Mucosa of rectum (tissue), 2 donors: ENCODE measurements around the gene DNAH12.
"Not testable (repeated sequence)": the region's sequence is repeated elsewhere in the genome, so short reads cannot be mapped to it uniquely, and the experiment has no call there.

Experiments used
- H3K27ac ChIP-seq, 2 donors: one replicate each; pipeline ENCODE4 v1.7.0; 2013; ENCODE audit warnings: inconsistent platforms in 2 of 2, low read depth in 2 of 2, low read length in 2 of 2
- H3K27me3 ChIP-seq, 2 donors: one replicate each; pipeline ENCODE4 v1.7.0; 2013; ENCODE audit warnings: low read length in 2 of 2; ENCODE audit not compliant: control insufficient read depth in 2 of 2, insufficient read depth in 2 of 2
- H3K36me3 ChIP-seq, 2 donors: one replicate each; pipeline ENCODE4 v1.7.0; 2013; ENCODE audit warnings: low read length in 2 of 2; ENCODE audit not compliant: control insufficient read depth in 2 of 2, insufficient read depth in 2 of 2
- H3K4me1 ChIP-seq, 2 donors: one replicate each; pipeline ENCODE4 v1.7.0; 2013; ENCODE audit warnings: low read length in 2 of 2, mild to moderate bottlenecking in 1 of 2; ENCODE audit not compliant: control insufficient read depth in 2 of 2, insufficient read depth in 2 of 2
- H3K4me3 ChIP-seq, 2 donors: one replicate each; pipeline ENCODE4 v1.7.0; 2013; ENCODE audit warnings: low read length in 2 of 2
- H3K9ac ChIP-seq, 2 donors: one replicate each; pipeline ENCODE4 v1.7.0; 2013; ENCODE audit warnings: low read length in 2 of 2, low read depth in 1 of 2, mild to moderate bottlenecking in 1 of 2
- H3K9me3 ChIP-seq, 2 donors: one replicate each; pipeline ENCODE4 v1.7.0; 2013; ENCODE audit warnings: low read length in 2 of 2; ENCODE audit not compliant: control insufficient read depth in 2 of 2
- donor health status: healthy.
- donor health status: Normal muscosa, but diverticular disease.

The DNAH12 gene

DNA sequence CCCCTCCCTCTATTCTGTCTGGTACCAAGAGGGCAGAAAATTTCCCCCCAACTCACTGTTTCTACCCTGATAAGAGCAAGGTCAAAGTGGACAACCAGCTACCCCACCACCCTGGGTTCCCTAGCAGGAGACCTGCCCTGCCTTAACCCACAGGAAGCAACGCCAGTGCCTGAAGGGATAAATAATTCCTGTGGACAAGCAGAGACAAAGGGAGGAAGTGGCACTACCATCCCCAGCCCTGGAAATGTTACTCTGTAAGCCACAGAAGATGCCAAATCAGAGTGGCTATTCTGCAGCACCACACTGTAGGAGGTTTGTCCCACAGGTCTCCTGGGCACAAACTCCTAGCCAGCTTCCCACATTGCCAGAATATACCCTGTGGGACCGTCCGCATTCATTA, 80.1 kb downstream of the DNAH12 start:
- H3K36me3 ChIP-seq = no peaks in the 10 kb centered on the region
- no peak overlapping the region for H3K4me3 ChIP-seq
- no peak overlapping the region for H3K27ac ChIP-seq
- H3K9ac ChIP-seq = no peak overlapping the region
- H3K9me3 ChIP-seq = no peaks in the 10 kb centered on the region
- no peaks in the 10 kb centered on the region for H3K27me3 ChIP-seq
- no peaks in the 10 kb centered on the region for H3K4me1 ChIP-seq

DNA sequence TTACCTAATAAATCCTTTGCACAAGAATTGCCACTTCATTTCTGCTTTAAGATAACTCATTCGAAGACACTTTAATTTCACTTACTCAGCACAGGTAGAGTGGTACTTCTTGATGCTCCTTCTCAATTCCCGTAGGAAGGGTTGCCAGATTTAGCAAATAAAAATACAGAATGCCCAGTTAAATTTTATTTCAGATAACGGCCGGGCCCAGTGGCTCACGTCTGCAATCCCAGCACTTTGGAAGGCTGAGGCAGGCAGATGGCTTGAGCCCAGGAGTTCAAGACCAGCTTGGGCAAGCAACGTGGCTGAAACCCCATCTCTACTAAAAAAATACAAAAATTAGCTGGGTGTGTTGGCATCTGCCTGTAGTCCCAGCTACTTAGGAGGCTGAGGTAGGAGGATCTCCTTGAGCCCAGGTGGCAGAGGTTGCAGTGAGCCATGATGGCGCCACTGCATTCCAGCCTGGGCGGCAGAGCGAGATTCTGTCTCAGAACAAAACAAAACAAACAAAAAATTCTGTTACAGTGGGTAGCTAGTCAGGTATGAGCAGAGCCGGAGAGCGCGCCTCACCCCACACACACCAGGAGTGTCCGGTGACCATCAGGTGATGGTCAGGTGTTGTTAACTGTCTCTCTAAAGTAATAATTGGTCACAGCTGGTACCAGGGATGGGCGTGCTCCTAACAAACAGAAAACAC, 92.8 kb downstream of the DNAH12 start:
- H3K27me3 ChIP-seq = no peaks in the 10 kb centered on the region
- H3K36me3 ChIP-seq = no peaks in the 10 kb centered on the region
- H3K4me3 ChIP-seq = no peak overlapping the region
- no peak overlapping the region for H3K9ac ChIP-seq
- H3K27ac ChIP-seq = no peak overlapping the region
- no peaks in the 10 kb centered on the region for H3K9me3 ChIP-seq
- no peaks in the 10 kb centered on the region for H3K4me1 ChIP-seq

GRCh38 chr3:57449276-57449847, 94.8 kb downstream of the DNAH12 start:
- H3K36me3 ChIP-seq, H3K4me3 ChIP-seq, H3K9ac ChIP-seq, H3K9me3 ChIP-seq, H3K4me1 ChIP-seq, H3K27me3 ChIP-seq, H3K27ac ChIP-seq: not testable (repeated sequence)

DNA sequence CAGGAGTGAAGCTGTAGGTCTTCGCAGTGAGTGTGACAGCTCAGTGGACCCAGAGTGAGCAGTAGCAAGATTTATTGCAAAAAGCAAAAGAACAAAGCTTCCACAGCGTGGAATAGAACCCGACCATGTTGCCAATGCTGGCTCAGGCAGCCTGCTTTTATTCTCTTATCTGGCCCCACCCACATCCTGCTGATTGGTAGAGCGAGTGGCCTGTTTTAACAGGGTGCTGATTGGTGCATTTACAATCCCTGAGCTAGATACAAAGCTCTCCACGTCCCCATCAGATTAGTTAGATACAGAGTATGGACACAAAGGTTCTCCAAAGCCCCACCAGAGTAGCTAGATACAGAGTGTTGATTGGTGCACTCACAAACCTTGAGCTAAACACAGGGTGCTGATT, 95.7 kb downstream of the DNAH12 start:
- not testable (repeated sequence) for H3K27me3 ChIP-seq, H3K36me3 ChIP-seq, H3K4me1 ChIP-seq, H3K27ac ChIP-seq, H3K4me3 ChIP-seq, H3K9ac ChIP-seq, H3K9me3 ChIP-seq

- no peaks in the 10 kb centered on the region for H3K27me3 ChIP-seq
- H3K36me3 ChIP-seq = no peaks in the 10 kb centered on the region
- no peaks in the 10 kb centered on the region for H3K4me1 ChIP-seq
- no peak overlapping the region for H3K27ac ChIP-seq
- no peak overlapping the region for H3K9ac ChIP-seq
- H3K9me3 ChIP-seq = no peaks in the 10 kb centered on the region
- no peak overlapping the region for H3K4me3 ChIP-seq
Observed at GRCh38 chr3:57446318-57446841, 97.8 kb downstream of the DNAH12 start.

GRCh38 chr3:57444469-57444868, 99.7 kb downstream of the DNAH12 start:
- Histone ChIP-seq H3K36me3 (no peaks in the 10 kb centered on the region), H3K9ac (no peak overlapping the region), H3K27ac (no peak overlapping the region), H3K9me3 (no peaks in the 10 kb centered on the region), H3K4me1 (no peaks in the 10 kb centered on the region), H3K4me3 (no peak overlapping the region), H3K27me3 (no peaks in the 10 kb centered on the region)

DNA sequence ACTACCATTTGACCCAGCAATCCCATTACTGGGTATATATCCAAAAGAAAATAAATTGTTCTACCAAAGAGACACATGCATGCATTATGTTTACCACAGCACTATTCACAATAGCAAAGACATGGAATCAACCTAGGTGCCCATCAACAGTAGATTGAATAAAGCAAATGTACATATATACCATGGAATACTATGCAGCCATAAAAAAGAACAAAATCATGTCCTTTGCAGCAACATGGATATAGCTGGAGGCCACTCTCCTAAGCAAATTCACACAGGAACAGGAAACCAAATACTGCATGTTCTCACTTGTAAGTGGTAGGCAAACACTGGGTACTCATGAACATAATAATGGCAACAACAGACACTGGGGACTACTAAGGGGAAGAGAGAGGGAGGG, 104.0 kb downstream of the DNAH12 start:
- H3K27me3 ChIP-seq, H3K4me1 ChIP-seq, H3K36me3 ChIP-seq: not testable (repeated sequence)

DNA sequence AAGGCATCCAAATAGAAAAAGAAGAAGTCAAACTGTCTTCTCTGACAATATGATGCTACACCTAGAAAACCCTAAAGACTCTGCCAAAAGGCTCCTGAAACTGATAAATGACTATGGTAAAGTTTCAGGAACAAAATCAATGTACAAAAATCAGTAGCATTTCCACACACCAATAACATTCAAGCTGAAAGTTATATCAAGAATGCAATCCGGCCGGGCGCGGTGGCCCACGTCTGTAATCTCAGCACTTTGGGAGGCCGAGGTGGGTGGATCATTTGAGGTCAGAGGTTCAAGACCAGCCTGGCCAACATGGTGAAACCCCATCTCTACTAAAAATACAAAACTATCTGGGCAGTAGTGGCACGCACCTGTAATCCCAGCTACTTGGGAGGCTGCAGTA, 105.7 kb downstream of the DNAH12 start:
- not testable (repeated sequence) for H3K36me3 ChIP-seq, H3K27me3 ChIP-seq, H3K4me3 ChIP-seq, H3K4me1 ChIP-seq, H3K27ac ChIP-seq, H3K9me3 ChIP-seq, H3K9ac ChIP-seq

More for the DNA sequence above, 104.0 kb downstream of the DNAH12 start:
- not testable (repeated sequence) for H3K9ac ChIP-seq, H3K9me3 ChIP-seq, H3K4me3 ChIP-seq, H3K27ac ChIP-seq

DNA sequence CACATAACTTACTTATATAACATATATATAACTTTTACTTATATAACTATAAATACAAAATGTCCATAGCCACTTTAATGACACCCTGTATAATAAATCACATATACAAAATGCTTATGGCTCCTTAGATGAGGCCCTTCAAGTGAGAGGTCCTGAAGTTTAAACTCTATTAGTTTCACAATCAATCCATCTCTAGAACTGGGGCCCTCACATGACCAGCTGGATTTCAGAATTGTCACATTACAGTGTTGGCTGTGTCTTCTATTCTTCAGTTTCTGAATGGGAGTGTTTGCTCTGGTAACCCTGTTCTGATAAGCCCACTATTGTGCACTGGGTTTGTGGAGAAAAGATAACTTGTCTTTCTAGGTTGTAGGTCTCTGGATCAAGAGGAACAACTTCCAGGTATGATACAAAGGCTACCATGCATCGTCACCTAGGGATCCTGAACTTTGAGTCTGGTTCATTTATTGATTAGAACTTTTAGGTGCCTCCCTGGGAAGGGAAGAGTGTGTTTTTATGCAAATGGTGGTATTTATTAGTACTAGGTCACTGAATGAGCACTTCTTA, 107.9 kb downstream of the DNAH12 start:
- Histone ChIP-seq H3K9ac (no peak overlapping the region), H3K4me3 (no peak overlapping the region), H3K36me3 (no peaks in the 10 kb centered on the region), H3K4me1 (no peaks in the 10 kb centered on the region), H3K27me3 (no peaks in the 10 kb centered on the region), H3K27ac (no peak overlapping the region), H3K9me3 (no peaks in the 10 kb centered on the region)

DNA sequence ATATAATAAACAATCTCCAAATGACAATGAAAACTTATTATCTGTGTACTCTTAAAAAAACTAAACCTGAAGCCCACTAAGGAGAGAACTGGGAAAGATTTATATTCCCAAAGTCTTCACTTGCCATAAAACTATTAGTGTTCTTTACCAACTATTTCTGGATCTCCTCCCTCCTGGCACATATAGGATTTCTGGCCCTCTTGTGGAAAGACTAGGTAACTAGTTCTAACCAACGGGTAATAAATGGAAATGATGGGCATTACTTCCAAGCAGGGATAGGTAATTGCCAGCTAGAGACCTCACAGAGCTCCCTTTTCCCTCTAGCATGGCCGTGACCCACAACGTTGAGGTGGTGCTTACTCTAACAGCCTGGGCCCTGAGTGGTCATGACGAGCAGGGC, 110.1 kb downstream of the DNAH12 start:
- no peak overlapping the region for H3K9ac ChIP-seq
- H3K4me1 ChIP-seq = no peaks in the 10 kb centered on the region
- no peaks in the 10 kb centered on the region for H3K36me3 ChIP-seq
- no peaks in the 10 kb centered on the region for H3K27me3 ChIP-seq
- H3K9me3 ChIP-seq = no peaks in the 10 kb centered on the region
- H3K4me3 ChIP-seq = no peak overlapping the region
- no peak overlapping the region for H3K27ac ChIP-seq
